22Rv1 (cell line): ENCODE results near the gene SLC19A1.
"Not testable (repeated sequence)": the region's sequence is repeated elsewhere in the genome, so short reads cannot be mapped to it uniquely, and the experiment has no call there.

ENCODE experiments used
- ZFX ChIP-seq: fragments of 450-650 bp; IDR thresholded peaks from 2 replicates; pipeline ENCODE4 v1.6.1; 2017; ENCODE audit warnings: antibody characterized with exemption, borderline replicate concordance
- TF ChIP-seq, protein P1 (sequence below): fragments of 450-650 bp; IDR thresholded peaks from 2 replicates; pipeline ENCODE4 v1.5.1; 2017; ENCODE audit warnings: mild to moderate bottlenecking

DNA sequence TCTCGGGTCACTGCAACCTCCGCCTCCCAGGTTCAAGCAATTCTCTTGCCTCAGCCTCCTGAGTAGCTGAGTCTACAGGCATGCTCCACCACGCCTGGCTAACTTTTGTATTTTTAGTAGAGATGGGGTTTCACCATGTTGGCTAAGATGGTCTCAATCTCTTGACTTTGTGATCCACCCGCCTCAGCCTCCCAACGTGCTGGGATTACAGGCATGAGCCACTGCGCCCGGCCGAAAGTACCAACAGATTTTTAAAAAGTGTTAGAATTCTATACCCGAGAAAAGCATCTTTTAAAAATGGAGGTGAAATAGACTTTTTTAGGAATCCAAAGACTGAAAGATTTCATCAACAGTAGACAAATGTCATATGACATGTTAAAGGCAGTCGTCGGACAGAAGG is 21.9 kb upstream of the SLC19A1 start:
- TF ChIP-seq, protein P1, sequence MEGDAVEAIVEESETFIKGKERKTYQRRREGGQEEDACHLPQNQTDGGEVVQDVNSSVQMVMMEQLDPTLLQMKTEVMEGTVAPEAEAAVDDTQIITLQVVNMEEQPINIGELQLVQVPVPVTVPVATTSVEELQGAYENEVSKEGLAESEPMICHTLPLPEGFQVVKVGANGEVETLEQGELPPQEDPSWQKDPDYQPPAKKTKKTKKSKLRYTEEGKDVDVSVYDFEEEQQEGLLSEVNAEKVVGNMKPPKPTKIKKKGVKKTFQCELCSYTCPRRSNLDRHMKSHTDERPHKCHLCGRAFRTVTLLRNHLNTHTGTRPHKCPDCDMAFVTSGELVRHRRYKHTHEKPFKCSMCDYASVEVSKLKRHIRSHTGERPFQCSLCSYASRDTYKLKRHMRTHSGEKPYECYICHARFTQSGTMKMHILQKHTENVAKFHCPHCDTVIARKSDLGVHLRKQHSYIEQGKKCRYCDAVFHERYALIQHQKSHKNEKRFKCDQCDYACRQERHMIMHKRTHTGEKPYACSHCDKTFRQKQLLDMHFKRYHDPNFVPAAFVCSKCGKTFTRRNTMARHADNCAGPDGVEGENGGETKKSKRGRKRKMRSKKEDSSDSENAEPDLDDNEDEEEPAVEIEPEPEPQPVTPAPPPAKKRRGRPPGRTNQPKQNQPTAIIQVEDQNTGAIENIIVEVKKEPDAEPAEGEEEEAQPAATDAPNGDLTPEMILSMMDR: not testable (repeated sequence)
- TF ChIP-seq ZFX: not testable (repeated sequence)
